HPDE6-E6E7 (cell line): ENCODE data around the gene IRF1.

Source experiments
- DNase-seq: peaks from one replicate; pipeline ENCODE4 v3.0.0; 2011; ENCODE audit warnings: missing footprints; ENCODE audit errors: extremely low spot score

The IRF1 gene

DNA sequence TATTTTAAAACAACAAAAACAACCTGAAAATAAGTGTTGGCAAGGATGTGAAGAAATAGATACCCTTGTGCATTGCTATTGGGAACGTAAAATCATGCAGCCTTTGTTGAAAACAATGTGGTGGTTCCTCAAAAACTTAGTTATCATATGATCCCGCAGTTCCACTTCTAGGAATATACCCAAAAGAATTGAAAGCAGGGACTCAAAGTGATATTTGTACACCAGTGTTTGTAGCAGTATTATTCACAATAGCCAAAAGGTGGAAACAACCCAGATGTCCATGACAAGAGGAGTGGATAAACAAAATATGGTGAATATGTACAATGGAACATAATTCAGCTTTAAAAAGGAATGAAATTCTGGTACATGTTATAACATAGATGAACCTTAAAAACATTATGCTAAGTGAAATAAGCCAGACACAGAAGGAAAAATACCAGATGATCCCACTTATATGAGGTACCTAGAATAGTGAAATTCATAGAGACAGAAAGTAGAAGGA is 29.0 kb downstream of the IRF1 start:
- DNase-seq: no peak

GRCh38 chr5:132460846-132461568 is 29.6 kb downstream of the IRF1 start:
- no peak for DNase-seq

- DNase-seq: no peak
Observed at GRCh38 chr5:132459983-132460838, 30.4 kb downstream of the IRF1 start.

GRCh38 chr5:132459031-132459982 is 31.3 kb downstream of the IRF1 start:
- no peak for DNase-seq

- DNase-seq: no peak
Observed at GRCh38 chr5:132458651-132459030, 31.9 kb downstream of the IRF1 start.

- DNase-seq: no peak
Observed at GRCh38 chr5:132458226-132458560, 32.4 kb downstream of the IRF1 start.

GRCh38 chr5:132457371-132458225 is 33.0 kb downstream of the IRF1 start:
- no peak for DNase-seq

DNA sequence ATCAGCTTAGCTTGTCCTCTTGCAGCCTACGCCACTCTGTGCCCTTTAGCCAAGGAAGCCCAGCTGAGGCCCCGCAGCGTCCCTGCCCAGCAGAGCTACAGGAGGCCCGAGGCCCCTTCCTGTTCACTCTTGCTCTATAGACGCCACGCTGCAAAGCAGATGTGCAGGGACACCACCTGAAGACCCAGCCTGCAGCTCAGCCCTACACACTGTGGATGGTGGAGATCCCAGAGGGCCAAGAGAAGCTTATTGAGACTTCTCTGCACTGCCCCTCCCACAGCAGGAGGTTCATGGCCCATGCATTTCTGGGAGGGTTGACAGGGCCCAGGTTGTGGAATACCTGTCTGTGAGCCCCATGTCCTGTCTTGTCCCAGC is 33.6 kb downstream of the IRF1 start:
- no peak for DNase-seq

- no peak for DNase-seq
Observed at GRCh38 chr5:132456296-132456986, 34.1 kb downstream of the IRF1 start.

GRCh38 chr5:132455614-132456115 is 34.9 kb downstream of the IRF1 start:
- DNase-seq: no peak

GRCh38 chr5:132454361-132454760 is 36.2 kb downstream of the IRF1 start:
- DNase-seq: no peak

- DNase-seq: no peak
Observed at GRCh38 chr5:132451387-132451786, 39.2 kb downstream of the IRF1 start.

DNA sequence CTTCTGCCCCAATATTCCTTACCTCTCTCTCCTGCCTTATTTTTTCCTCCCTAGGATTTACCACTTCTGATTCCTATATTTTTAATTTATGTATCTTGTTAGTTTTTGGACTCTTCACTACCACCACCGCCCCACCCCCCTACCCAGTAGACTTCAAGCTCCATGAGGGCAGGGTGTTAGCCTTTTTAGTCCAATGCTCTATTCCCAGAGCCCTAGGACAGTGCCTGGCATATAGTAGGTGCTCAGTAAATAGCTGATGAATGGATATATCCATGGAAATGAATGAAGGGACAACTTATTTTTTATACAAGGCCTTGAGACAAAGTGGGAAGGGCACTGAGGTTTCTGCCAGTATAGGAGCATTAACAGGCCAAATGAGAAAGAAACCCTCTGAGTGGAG is 41.5 kb downstream of the IRF1 start:
- no peak for DNase-seq

- DNase-seq: no peak
Observed at GRCh38 chr5:132447196-132447595, 43.4 kb downstream of the IRF1 start.

DNA sequence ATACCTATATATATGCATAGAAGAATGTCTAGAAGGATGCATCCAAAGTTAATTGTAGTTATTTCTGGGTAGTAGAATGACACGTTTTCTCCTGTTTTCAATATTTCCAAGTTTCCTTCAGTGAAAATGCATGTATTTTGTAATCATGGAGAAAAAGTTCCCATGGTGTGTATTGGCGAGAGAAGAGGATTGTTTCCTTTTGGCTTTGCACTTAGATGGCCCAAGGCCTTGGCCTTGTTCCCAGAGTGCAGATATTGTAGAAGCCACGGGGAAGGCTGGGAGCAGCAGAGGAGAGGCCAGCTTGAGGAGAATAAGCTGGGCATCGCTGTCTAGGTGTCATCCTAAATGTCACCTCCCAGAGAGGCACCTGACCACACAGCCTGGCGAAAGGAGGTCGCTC is 44.0 kb downstream of the IRF1 start:
- DNase-seq: no peak

DNA sequence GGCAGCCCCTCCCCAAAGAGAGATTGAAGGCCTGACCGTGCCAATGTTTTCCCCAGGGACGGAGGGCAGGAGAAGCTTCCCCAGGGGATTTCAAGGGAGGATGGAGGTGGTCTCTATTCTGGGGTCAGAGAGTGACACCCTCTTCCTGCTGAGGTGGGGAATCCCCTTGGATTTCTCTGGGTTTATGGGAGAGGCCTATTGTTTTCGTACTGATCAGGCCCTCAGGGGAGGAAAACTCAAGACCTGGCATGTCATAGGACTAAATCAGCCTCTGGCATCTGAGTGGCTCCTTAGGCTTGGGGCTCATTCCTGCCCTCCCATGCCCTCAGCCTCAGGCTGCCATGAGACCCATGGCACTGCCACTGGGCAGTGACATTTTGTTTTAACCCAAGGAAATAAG is 44.6 kb downstream of the IRF1 start:
- peak; percentile 76 for DNase-seq

- DNase-seq: no peak
Observed at GRCh38 chr5:132445640-132445923, 45.0 kb downstream of the IRF1 start.

DNA sequence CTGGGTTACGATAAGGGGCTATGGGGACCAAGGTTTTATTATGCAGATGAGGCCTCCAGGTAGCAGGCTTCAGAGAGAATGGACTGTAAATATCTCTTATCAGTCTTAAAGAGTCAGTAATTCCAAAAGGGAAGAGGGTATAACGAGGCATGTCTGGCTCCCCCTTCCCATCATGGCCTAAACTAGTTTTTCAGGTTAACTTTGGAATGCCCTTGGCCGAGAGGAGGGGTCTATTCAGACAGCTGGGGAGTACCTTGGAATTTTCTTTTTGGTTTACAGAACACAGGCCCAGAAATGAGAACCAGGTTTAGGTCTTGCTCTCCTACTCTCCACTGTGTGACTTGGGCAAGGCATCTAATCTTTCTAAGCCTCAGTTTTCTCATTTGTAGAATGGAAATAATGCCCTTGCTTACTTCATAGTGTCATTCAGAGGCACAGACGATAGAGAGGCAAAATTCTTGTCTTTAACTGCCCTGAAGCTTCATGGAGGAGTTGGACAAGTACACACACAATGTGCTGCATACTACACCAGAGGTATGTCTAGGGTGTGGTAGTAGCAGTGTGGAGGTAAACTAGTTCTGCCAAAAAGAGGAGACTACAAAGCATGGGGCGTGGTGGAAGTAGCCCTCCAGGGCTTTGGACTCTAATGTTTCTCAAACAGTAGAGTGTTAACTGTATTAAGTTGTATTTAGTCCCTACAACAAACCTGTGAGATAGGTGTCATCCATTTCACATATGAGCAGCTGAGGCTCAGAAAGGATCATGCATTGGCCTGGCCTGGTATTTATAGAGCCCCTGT is 45.5 kb downstream of the IRF1 start:
- DNase-seq: no peak

DNA sequence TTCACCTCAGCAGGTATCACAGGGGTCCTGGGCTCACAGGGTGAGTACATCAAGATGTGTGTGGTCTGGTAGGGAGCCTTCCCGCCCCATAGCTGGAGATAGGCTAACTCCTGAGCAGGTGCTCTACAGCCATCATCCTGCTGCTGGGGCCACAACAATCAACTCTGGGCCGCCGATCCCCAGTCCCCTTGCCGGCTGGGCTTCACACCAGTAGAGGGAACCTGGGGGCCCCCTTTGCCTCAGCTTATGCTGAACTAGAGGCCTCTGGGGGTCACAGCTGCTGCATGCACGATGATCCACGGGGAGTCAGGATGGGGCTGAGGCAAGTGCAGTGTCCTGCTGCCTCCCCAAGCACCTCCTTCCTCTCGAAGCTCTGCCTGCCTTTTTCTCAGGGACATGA is 46.5 kb downstream of the IRF1 start:
- DNase-seq: no peak
